Adrenal gland (tissue), 12 donors: ENCODE measurements around the gene SIK2. TPM values are rescaled to one million over a fixed set of nuclear protein-coding genes. Genes with fewer than 3 reads are reported as not detected.

Experiments
- DNase-seq, 7 donors: peaks; one replicate each; pipeline ENCODE4 v3.0.0-alpha.2; 2019 to 2020
- H3K27ac ChIP-seq, 5 donors: fragments of 200-600 bp; sonication (generic) in 4 of 5; 1 replicate in 3 of 5; 2 replicates in 2 of 5; pipeline versions ENCODE4 v1.5.1 to v1.8.0; 2016 to 2020; ENCODE audit warnings: mild to moderate bottlenecking in 1 of 5
- H3K27me3 ChIP-seq: fragments of 200-600 bp; 2 replicates; pipeline ENCODE4 v1.8.0; 2021
- H3K36me3 ChIP-seq, 2 donors: fragments of 200-600 bp; replicated peaks in 1 of 2; 1 replicate in 1 of 2; 2 replicates in 1 of 2; pipeline versions ENCODE4 v1.5.1 to v1.8.0; 2018 to 2022
- H3K4me1 ChIP-seq, 2 donors: fragments of 200-600 bp; replicated peaks in 1 of 2; 1 replicate in 1 of 2; 2 replicates in 1 of 2; pipeline versions ENCODE4 v1.5.1 to v1.8.0; 2018 to 2021
- H3K4me3 ChIP-seq, 4 donors: fragments of 200-600 bp; sonication (generic) in 3 of 4; one replicate each; pipeline ENCODE4 v1.5.1; 2016 to 2018
- H3K9me3 ChIP-seq, 3 donors: fragments of 200-600 bp; sonication (generic) in 1 of 3; replicated peaks in 1 of 3; 1 replicate in 2 of 3; 2 replicates in 1 of 3; pipeline versions ENCODE4 v1.5.1 to v1.8.0; 2016 to 2021
- CTCF ChIP-seq, 6 experiments: fragments of 450-650 bp in 4 of 6; fragments of 200-600 bp in 2 of 6; sonication (generic) in 1 of 6; IDR thresholded peaks; 1 replicate in 5 of 6; 2 replicates in 1 of 6; pipeline versions ENCODE4 v1.5.1 to v1.8.0; 2016 to 2021; ENCODE audit warnings: antibody characterized with exemption in 6 of 6, mild to moderate bottlenecking in 2 of 6, moderate library complexity in 1 of 6
- POLR2A ChIP-seq, 2 donors: fragments of 450-650 bp; IDR thresholded peaks; one replicate each; pipeline ENCODE4 v1.6.1; 2017; ENCODE audit warnings: antibody characterized with exemption in 2 of 2, mild to moderate bottlenecking in 2 of 2, moderate library complexity in 1 of 2
- WGBS, 4 donors: extraction: QIAGEN DNeasy Blood & Tissue Kit in 2 of 4; methylation state at CpG; one replicate each; pipeline versions ENCODE4 v1.1.5 to v1.1.7; 2013 to 2017; 5-methylcytosine and 5-hydroxymethylcytosine counted together
- intact Hi-C, 2 donors: fragments of 100-400 bp; cut with DNase I; formaldehyde crosslinking; loops; one replicate each; pipeline versions ENCODE4 v1.14.1 to v1.15.0; 2022 to 2023
- polyA plus RNA-seq, 3 donors: library from polyadenylated mRNA; stranded (reverse); fragments of 200-250 nt in 2 of 3; fragments of 350-450 nt in 1 of 3; fragmentation: Illumina TruSeq in 1 of 3; extraction: RNeasy Lipid Tissue Mini Kit (QIAGEN cat#74804) in 1 of 3; gene quantifications; one replicate each; pipeline ENCODE4 v1.2.3, GENCODE V29; 2013 to 2014
- total RNA-seq, 9 donors: library from RNA; depleted of rRNA in 4 of 9; stranded (reverse); fragments of >200 nt in 4 of 9; fragments of 120-200 nt in 1 of 9; fragmentation: NEBNext Ultra II Directional in 1 of 9; extraction: Animal tissue kit (Norgen Biotek cat#: 25700) in 1 of 9; gene quantifications; one replicate each; pipeline versions ENCODE4 v1.1.0 to v1.2.4, GENCODE V29; 2013 to 2023
- donor health status: healthy with polysubstance abuse.
- donor health status: Bipolar disorder and iron deficiency.
- donor health status: DM: yes; HTN: yes; CAD: no.
- donor health status: DM: no; HTN: no; CAD: no.
- donor health status: DM: no; HTN: no; CAD: no.
- donor health status: DM: yes; HTN: yes; CAD: no.

Gene SIK2
- total and polyA plus RNA-seq, 12 donors = 7.6 to 33.0 (median 25.3) TPM

- Histone ChIP-seq H3K4me1 (no peaks in the 10 kb centered on the region), H3K27me3 (no peaks in the 10 kb centered on the region), H3K36me3 (no peaks in the 10 kb centered on the region), H3K27ac (no peak overlapping the region), H3K9me3 (no peaks in the 10 kb centered on the region), H3K4me3 (no peak overlapping the region)
- intact Hi-C loops = no loop called here
- TF ChIP-seq CTCF (IDR thresholded peaks at IDR 0.05) (no peak), POLR2A (IDR thresholded peaks at IDR 0.05) (no peak)
- WGBS, 4 donors = 79 to 93% (median 89%) methylated on average over 5 of the region's 5 CpGs
- DNase-seq = no peak
Measured at GRCh38 chr11:111557425-111558111, 44.7 kb upstream of the SIK2 start.

DNA sequence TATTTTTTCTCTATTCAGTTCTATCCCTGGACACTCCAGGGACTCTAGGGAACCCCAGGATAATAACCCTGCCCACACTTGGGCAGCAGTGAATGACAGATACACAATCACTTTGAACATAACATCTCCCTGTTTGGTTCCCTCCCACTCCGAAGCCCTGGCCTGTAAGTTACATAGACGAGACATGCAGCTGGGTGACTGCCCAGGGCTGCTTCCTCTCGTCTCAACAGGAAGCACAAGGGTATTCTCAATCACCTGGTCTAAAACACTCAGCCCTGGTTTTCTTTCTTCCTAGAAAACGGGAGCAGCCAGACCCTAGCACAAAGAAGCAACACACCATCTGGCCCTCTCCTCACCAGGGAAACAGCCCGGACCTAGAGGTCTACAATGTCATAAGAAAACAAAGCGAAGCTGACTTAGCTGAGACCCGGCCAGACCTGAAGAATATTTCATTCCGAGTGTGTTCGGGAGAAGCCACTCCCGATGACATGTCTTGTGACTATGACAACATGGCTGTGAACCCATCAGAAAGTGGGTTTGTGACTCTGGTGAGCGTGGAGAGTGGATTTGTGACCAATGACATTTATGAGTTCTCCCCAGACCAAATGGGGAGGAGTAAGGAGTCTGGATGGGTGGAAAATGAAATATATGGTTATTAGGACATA, 42.3 kb upstream of the SIK2 start:
- 75 to 84% (median 79%) methylated on average over 10 to 11 of the region's 11 CpGs for WGBS, 4 donors
- H3K27ac ChIP-seq = no peak overlapping the region
- no peaks in the 10 kb centered on the region for H3K36me3 ChIP-seq
- no peak for DNase-seq
- intact Hi-C loops = loop anchor here in 1 of 2 donors (10.0 kb wide), 1 partner anchor 285 kb away; no protein-coding TSS in a partner anchor
- H3K9me3 ChIP-seq = no peaks in the 10 kb centered on the region
- H3K4me3 ChIP-seq = no peak overlapping the region
- H3K4me1 ChIP-seq = no peaks in the 10 kb centered on the region
- H3K27me3 ChIP-seq = no peaks in the 10 kb centered on the region
- TF ChIP-seq POLR2A (IDR thresholded peaks at IDR 0.05) = no peak
- no peak for TF ChIP-seq CTCF (IDR thresholded peaks at IDR 0.05)

- no peak for TF ChIP-seq CTCF (IDR thresholded peaks at IDR 0.05)
- no peak for TF ChIP-seq POLR2A (IDR thresholded peaks at IDR 0.05)
- intact Hi-C loops = loop anchor here in 1 of 2 donors (10.0 kb wide), 1 partner anchor 284 kb away; no protein-coding TSS in a partner anchor
- no peaks in the 10 kb centered on the region for H3K9me3 ChIP-seq
- no peak for DNase-seq
- 83 to 94% (median 87%) methylated on average over 3 of the region's 3 CpGs for WGBS, 4 donors
- no peaks in the 10 kb centered on the region for H3K4me1 ChIP-seq
- no peak overlapping the region for H3K27ac ChIP-seq
- no peaks in the 10 kb centered on the region for H3K36me3 ChIP-seq
- no peaks in the 10 kb centered on the region for H3K27me3 ChIP-seq
- no peak overlapping the region for H3K4me3 ChIP-seq
Measured at GRCh38 chr11:111560800-111561199, 41.4 kb upstream of the SIK2 start.

GRCh38 chr11:111561306-111561705, 40.9 kb upstream of the SIK2 start:
- no peak overlapping the region for H3K27ac ChIP-seq
- 84 to 92% (median 90%) methylated on average over 3 of the region's 3 CpGs for WGBS, 4 donors

More at GRCh38 chr11:111561306-111561705, 40.9 kb upstream of the SIK2 start:
- Histone ChIP-seq H3K9me3 (no peaks in the 10 kb centered on the region), H3K4me3 (no peak overlapping the region), H3K36me3 (no peaks in the 10 kb centered on the region), H3K27me3 (no peaks in the 10 kb centered on the region), H3K4me1 (no peaks in the 10 kb centered on the region)
- intact Hi-C loops = loop anchor here in 1 of 2 donors (10.0 kb wide), 1 partner anchor 283 kb away; no protein-coding TSS in a partner anchor
- no peak for DNase-seq
- TF ChIP-seq CTCF (IDR thresholded peaks at IDR 0.05) (no peak), POLR2A (IDR thresholded peaks at IDR 0.05) (no peak)
